Measurements from ENCODE around the gene TSPEAR.

GRCh38 chr21:44637018-44637850 is 74.1 kb downstream of the TSPEAR start, which contains the start of gene KRTAP10-10:
- TF ChIP-seq CTCF (IDR thresholded peaks at IDR 0.05) (no peak), POLR2A (IDR thresholded peaks at IDR 0.05) (no peak), EP300 (IDR thresholded peaks at IDR 0.05) (no peak)
